GM19193 (cell line): ENCODE data around the gene NAPB.
A peak's percentile ranks its signal among the peaks of the same experiment; 100 is the strongest.

Experiments used
- POLR2A ChIP-seq: IDR thresholded peaks from 4 replicates; pipeline ENCODE4 v1.6.1; 2011; ENCODE audit not compliant: insufficient read depth, insufficient read length; ENCODE audit errors: extremely low read depth

Gene NAPB

GRCh38 chr20:23350904-23351838, 70.1 kb downstream of the NAPB start:
- no peak for TF ChIP-seq POLR2A

GRCh38 chr20:23350196-23350903, 70.9 kb downstream of the NAPB start, which contains the start of gene NXT1:
Gene NXT1, plus strand, starts transcription at chr20:23350791. Its CDS starts 3,251 bp downstream, at chr20:23354042.
- peak; percentile 76 for TF ChIP-seq POLR2A

GRCh38 chr20:23349338-23350195, 71.7 kb downstream of the NAPB start:
- no peak for TF ChIP-seq POLR2A

GRCh38 chr20:23347791-23348190, 73.5 kb downstream of the NAPB start:
- no peak for TF ChIP-seq POLR2A

GRCh38 chr20:23346002-23346401, 75.3 kb downstream of the NAPB start:
- TF ChIP-seq POLR2A, result no peak

- no peak for TF ChIP-seq POLR2A
Measured at GRCh38 chr20:23344336-23344735, 77.0 kb downstream of the NAPB start.

- no peak for TF ChIP-seq POLR2A
Measured at GRCh38 chr20:23343590-23343989, 77.7 kb downstream of the NAPB start.

- TF ChIP-seq POLR2A, result no peak
Measured at GRCh38 chr20:23341073-23341472, 80.2 kb downstream of the NAPB start.

- no peak for TF ChIP-seq POLR2A
Measured at GRCh38 chr20:23340524-23340923, 80.8 kb downstream of the NAPB start.

GRCh38 chr20:23339986-23340385, 81.3 kb downstream of the NAPB start:
- TF ChIP-seq POLR2A, result no peak

GRCh38 chr20:23337312-23337711, 84.0 kb downstream of the NAPB start:
- no peak for TF ChIP-seq POLR2A

- TF ChIP-seq POLR2A, result no peak
Measured at GRCh38 chr20:23336476-23336875, 84.8 kb downstream of the NAPB start.

GRCh38 chr20:23335521-23335920, 85.8 kb downstream of the NAPB start:
- no peak for TF ChIP-seq POLR2A

GRCh38 chr20:23334111-23334510, 87.2 kb downstream of the NAPB start:
- no peak for TF ChIP-seq POLR2A

- TF ChIP-seq POLR2A, result no peak
Measured at GRCh38 chr20:23332467-23332866, 88.8 kb downstream of the NAPB start.
